Esophagus squamous epithelium (tissue), 5 donors: ENCODE measurements around the gene AHI1. TPM values are rescaled to one million over a fixed set of nuclear protein-coding genes. Genes with fewer than 3 reads are reported as not detected.

Experiments
- DNase-seq: peaks from one replicate; lab custom pipeline; 2025; lab: John Stamatoyannopoulos, UW
- H3K27ac ChIP-seq, 4 donors: fragments of 200-600 bp; sonication (generic); one replicate each; pipeline ENCODE4 v1.5.1; 2016 to 2019; ENCODE audit warnings: mild to moderate bottlenecking in 1 of 4
- H3K27me3 ChIP-seq, 4 donors: fragments of 200-600 bp; sonication (generic); 1 replicate in 3 of 4; 2 replicates in 1 of 4; pipeline versions ENCODE4 v1.5.1 to v1.6.0; 2017 to 2021; ENCODE audit warnings: antibody characterized with exemption in 1 of 4
- H3K36me3 ChIP-seq, 3 donors: fragments of 200-600 bp; sonication (generic); one replicate each; pipeline ENCODE4 v1.5.1; 2016 to 2019
- H3K4me1 ChIP-seq, 3 donors: fragments of 200-600 bp; sonication (generic); one replicate each; pipeline ENCODE4 v1.5.1; 2017 to 2019
- H3K4me3 ChIP-seq, 4 donors: fragments of 200-600 bp; sonication (generic); 1 replicate in 3 of 4; 2 replicates in 1 of 4; pipeline ENCODE4 v1.5.1; 2016 to 2019; ENCODE audit warnings: mild to moderate bottlenecking in 2 of 4, moderate library complexity in 1 of 4
- H3K9me3 ChIP-seq, 3 donors: fragments of 200-600 bp; sonication (generic); one replicate each; pipeline ENCODE4 v1.5.1; 2016 to 2019
- CTCF ChIP-seq, 6 experiments: fragments of 450-650 bp in 4 of 6; fragments of 200-600 bp in 2 of 6; sonication (generic) in 2 of 6; IDR thresholded peaks; one replicate each; pipeline ENCODE4 v1.5.1; 2016 to 2019; ENCODE audit warnings: antibody characterized with exemption in 6 of 6, mild to moderate bottlenecking in 4 of 6, moderate library complexity in 4 of 6
- POLR2A ChIP-seq, 4 donors: fragments of 450-650 bp; IDR thresholded peaks; one replicate each; pipeline ENCODE4 v1.6.1; 2017; ENCODE audit warnings: antibody characterized with exemption in 4 of 4, mild to moderate bottlenecking in 4 of 4, moderate library complexity in 3 of 4
- WGBS, 2 donors: methylation state at CpG; one replicate each; pipeline ENCODE4 v1.1.5; 2018; 5-methylcytosine and 5-hydroxymethylcytosine counted together
- intact Hi-C: fragments of 100-400 bp; cut with DNase I; formaldehyde crosslinking; loops from one replicate; pipeline ENCODE4 v1.15.0; 2022
- total RNA-seq, 4 donors: library from RNA; depleted of rRNA; stranded (reverse); fragments of >200 nt; gene quantifications; one replicate each; pipeline ENCODE4 v1.1.0, GENCODE V29; 2016
- donor health status: DM: yes; HTN: yes; CAD: no.

AHI1 gene
- total RNA-seq, 4 donors from 2014 or later, result 4.5 to 24.2 (median 7.6) TPM

- intact Hi-C loops, result no loop called here
- Histone ChIP-seq H3K36me3 (peaks cover 6 to 89% (median 6%) of the 10 kb centered on the region in 3 donors), H3K27ac (no peak overlapping the region), H3K4me1 (no peaks in the 10 kb centered on the region), H3K4me3 (no peak overlapping the region), H3K9me3 (peaks cover 0 to 63% (median 38%) of the 10 kb centered on the region in 3 donors), H3K27me3 (no peaks in the 10 kb centered on the region)
- 98 to 99% methylated on average over 3 of the region's 3 CpGs for WGBS, 2 donors
- no peak for DNase-seq
- TF ChIP-seq POLR2A (IDR thresholded peaks at IDR 0.05) (no peak), CTCF (IDR thresholded peaks at IDR 0.05) (no peak)
Measured at GRCh38 chr6:135481783-135482369, 15.7 kb downstream of the AHI1 start.

GRCh38 chr6:135479601-135480000, 17.9 kb downstream of the AHI1 start:
- TF ChIP-seq POLR2A (IDR thresholded peaks at IDR 0.05), result no peak
- TF ChIP-seq CTCF (IDR thresholded peaks at IDR 0.05), result no peak
- no peaks in the 10 kb centered on the region for H3K27me3 ChIP-seq
- no peaks in the 10 kb centered on the region for H3K4me1 ChIP-seq
- H3K9me3 ChIP-seq, result peaks cover 0 to 63% (median 38%) of the 10 kb centered on the region in 3 donors
- no peak overlapping the region for H3K27ac ChIP-seq
- WGBS, 2 donors, result 91 to 100% methylated on average over 2 of the region's 2 CpGs
- H3K4me3 ChIP-seq, result no peak overlapping the region
- peaks cover 6 to 69% (median 6%) of the 10 kb centered on the region in 3 donors for H3K36me3 ChIP-seq
- intact Hi-C loops, result no loop called here
- DNase-seq, result no peak

- no peak overlapping the region for H3K27ac ChIP-seq
- no peak for DNase-seq
- H3K9me3 ChIP-seq, result peaks cover 0 to 55% (median 31%) of the 10 kb centered on the region in 3 donors
- intact Hi-C loops, result no loop called here
- TF ChIP-seq POLR2A (IDR thresholded peaks at IDR 0.05), result no peak
- TF ChIP-seq CTCF (IDR thresholded peaks at IDR 0.05), result no peak
- no peaks in the 10 kb centered on the region for H3K4me1 ChIP-seq
- H3K4me3 ChIP-seq, result no peak overlapping the region
- H3K36me3 ChIP-seq, result peaks cover 2 to 66% (median 6%) of the 10 kb centered on the region in 3 donors
- no peaks in the 10 kb centered on the region for H3K27me3 ChIP-seq
Measured at GRCh38 chr6:135478626-135479025, 18.9 kb downstream of the AHI1 start.

- Histone ChIP-seq H3K4me3 (no peak overlapping the region), H3K27ac (no peak overlapping the region), H3K36me3 (peaks cover 0 to 40% (median 6%) of the 10 kb centered on the region in 3 donors), H3K4me1 (no peaks in the 10 kb centered on the region), H3K27me3 (no peaks in the 10 kb centered on the region), H3K9me3 (peaks cover 0 to 23% (median 14%) of the 10 kb centered on the region in 3 donors)
- WGBS, 2 donors, result 63 to 73% methylated on average over 2 of the region's 2 CpGs
- DNase-seq, result no peak
- TF ChIP-seq POLR2A (IDR thresholded peaks at IDR 0.05), result no peak
- TF ChIP-seq CTCF (IDR thresholded peaks at IDR 0.05), result no peak
- intact Hi-C loops, result no loop called here
Measured at GRCh38 chr6:135475292-135475886, 22.2 kb downstream of the AHI1 start.

- intact Hi-C loops, result no loop called here
- Histone ChIP-seq H3K27me3 (no peaks in the 10 kb centered on the region), H3K36me3 (peaks cover 0 to 30% (median 0%) of the 10 kb centered on the region in 3 donors), H3K27ac (no peak overlapping the region), H3K4me1 (no peaks in the 10 kb centered on the region), H3K9me3 (peaks cover 0 to 12% (median 8%) of the 10 kb centered on the region in 3 donors), H3K4me3 (no peak overlapping the region)
- TF ChIP-seq POLR2A (IDR thresholded peaks at IDR 0.05) (no peak), CTCF (IDR thresholded peaks at IDR 0.05) (no peak)
- no peak for DNase-seq
Measured at GRCh38 chr6:135474362-135474761, 23.2 kb downstream of the AHI1 start.
